HEK293 (cell line): ENCODE measurements around the gene RGS9.

ENCODE experiments used
- EGR2 ChIP-seq: fragments of 450-650 bp; formaldehyde crosslinking; IDR thresholded peaks from 2 replicates; pipeline ENCODE4 v1.5.1; 2016; ENCODE audit warnings: low read depth, missing biosample characterization, missing genetic modification characterization
- GLIS2 ChIP-seq: fragments of 450-650 bp; formaldehyde crosslinking; IDR thresholded peaks from 2 replicates; pipeline ENCODE4 v1.5.1; 2016; ENCODE audit warnings: missing biosample characterization, missing genetic modification characterization
- HOXD13 ChIP-seq: sonication (generic); formaldehyde crosslinking; IDR thresholded peaks from 2 replicates; pipeline ENCODE4 v1.8.0; 2022; ENCODE audit warnings: missing genetic modification reagents, borderline replicate concordance
- KLF10 ChIP-seq: fragments of 450-650 bp; IDR thresholded peaks from 2 replicates; pipeline ENCODE4 v1.5.1; 2018; ENCODE audit warnings: missing biosample characterization, mild to moderate bottlenecking, missing genetic modification characterization
- KLF7 ChIP-seq: fragments of 450-650 bp; formaldehyde crosslinking; IDR thresholded peaks from 2 replicates; pipeline ENCODE4 v1.5.1; 2016; ENCODE audit warnings: missing biosample characterization, missing genetic modification characterization, borderline replicate concordance
- RBAK ChIP-seq: fragments of 450-650 bp; formaldehyde crosslinking; IDR thresholded peaks from 2 replicates; pipeline ENCODE4 v1.5.1; 2016; ENCODE audit warnings: missing biosample characterization, missing genetic modification characterization
- REPIN1 ChIP-seq: fragments of 450-650 bp; formaldehyde crosslinking; IDR thresholded peaks from 2 replicates; pipeline ENCODE4 v1.5.1; 2017; ENCODE audit warnings: missing biosample characterization, missing genetic modification characterization, low read depth
- YY2 ChIP-seq: fragments of 450-650 bp; formaldehyde crosslinking; IDR thresholded peaks from 2 replicates; pipeline ENCODE4 v1.5.1; 2016; ENCODE audit warnings: missing biosample characterization, missing genetic modification characterization
- ZBTB1 ChIP-seq: fragments of 450-650 bp; formaldehyde crosslinking; IDR thresholded peaks from 2 replicates; pipeline ENCODE4 v1.5.1; 2016; ENCODE audit warnings: missing biosample characterization, missing genetic modification characterization
- ZBTB8A ChIP-seq: fragments of 450-650 bp; formaldehyde crosslinking; IDR thresholded peaks from 2 replicates; pipeline ENCODE4 v1.5.1; 2016; ENCODE audit warnings: missing biosample characterization, missing genetic modification characterization
- ZFHX2 ChIP-seq: fragments of 450-650 bp; formaldehyde crosslinking; conservative IDR thresholded peaks from 2 replicates; pipeline ENCODE4 v1.5.1; 2016; ENCODE audit warnings: missing biosample characterization, missing genetic modification characterization
- ZIC2 ChIP-seq: fragments of 450-650 bp; formaldehyde crosslinking; IDR thresholded peaks from 2 replicates; pipeline ENCODE4 v1.5.1; 2016; ENCODE audit warnings: missing biosample characterization, missing genetic modification characterization
- ZNF112 ChIP-seq: fragments of 450-650 bp; formaldehyde crosslinking; IDR thresholded peaks from 2 replicates; pipeline ENCODE4 v1.5.0; 2017; ENCODE audit warnings: missing biosample characterization, missing genetic modification characterization
- ZNF114 ChIP-seq: fragments of 450-650 bp; formaldehyde crosslinking; IDR thresholded peaks from 2 replicates; pipeline ENCODE4 v1.5.0; 2017; ENCODE audit warnings: missing biosample characterization, missing genetic modification characterization
- ZNF138 ChIP-seq: fragments of 450-650 bp; formaldehyde crosslinking; IDR thresholded peaks from 2 replicates; pipeline ENCODE4 v1.5.1; 2016; ENCODE audit warnings: missing biosample characterization, missing genetic modification characterization, borderline replicate concordance
- ZNF223 ChIP-seq: fragments of 450-650 bp; formaldehyde crosslinking; IDR thresholded peaks from 2 replicates; pipeline ENCODE4 v1.5.1; 2016; ENCODE audit warnings: missing biosample characterization, missing genetic modification characterization
- ZNF426 ChIP-seq: fragments of 450-650 bp; formaldehyde crosslinking; IDR thresholded peaks from 2 replicates; pipeline ENCODE4 v1.5.1; 2017; ENCODE audit warnings: missing biosample characterization, missing genetic modification characterization, mild to moderate bottlenecking, inconsistent platforms, moderate library complexity
- ZNF449 ChIP-seq: fragments of 450-650 bp; formaldehyde crosslinking; IDR thresholded peaks from 2 replicates; pipeline ENCODE4 v1.5.1; 2017; ENCODE audit warnings: missing biosample characterization, mild to moderate bottlenecking, missing genetic modification characterization, moderate library complexity
- ZNF473 ChIP-seq: fragments of 450-650 bp; formaldehyde crosslinking; IDR thresholded peaks from 2 replicates; pipeline ENCODE4 v1.5.1; 2017; ENCODE audit warnings: missing biosample characterization, missing genetic modification characterization
- ZNF514 ChIP-seq: fragments of 450-650 bp; formaldehyde crosslinking; IDR thresholded peaks from 2 replicates; pipeline ENCODE4 v1.5.1; 2016; ENCODE audit warnings: missing biosample characterization, missing genetic modification characterization
- ZNF549 ChIP-seq: fragments of 450-650 bp; IDR thresholded peaks from 2 replicates; pipeline ENCODE4 v1.5.1; 2018; ENCODE audit warnings: missing biosample characterization, missing genetic modification characterization, mild to moderate bottlenecking, inconsistent platforms, moderate library complexity
- ZNF555 ChIP-seq: fragments of 450-650 bp; formaldehyde crosslinking; conservative IDR thresholded peaks from 2 replicates; pipeline ENCODE4 v1.5.1; 2017; ENCODE audit warnings: missing biosample characterization, mild to moderate bottlenecking, missing genetic modification characterization, inconsistent platforms
- ZNF585B ChIP-seq: fragments of 450-650 bp; formaldehyde crosslinking; IDR thresholded peaks from 2 replicates; pipeline ENCODE4 v1.5.1; 2016; ENCODE audit warnings: missing biosample characterization, missing genetic modification characterization
- ZNF610 ChIP-seq: fragments of 450-650 bp; formaldehyde crosslinking; IDR thresholded peaks from 2 replicates; pipeline ENCODE4 v1.5.1; 2016; ENCODE audit warnings: missing biosample characterization, missing genetic modification characterization, borderline replicate concordance
- ZNF623 ChIP-seq: fragments of 450-650 bp; formaldehyde crosslinking; IDR thresholded peaks from 2 replicates; pipeline ENCODE4 v1.5.1; 2016; ENCODE audit warnings: missing biosample characterization, missing genetic modification characterization
- ZNF76 ChIP-seq: fragments of 450-650 bp; formaldehyde crosslinking; IDR thresholded peaks from 2 replicates; pipeline ENCODE4; 2016; ENCODE audit warnings: low read depth, missing biosample characterization, missing genetic modification characterization, borderline replicate concordance
- ZNF843 ChIP-seq: fragments of 450-650 bp; formaldehyde crosslinking; IDR thresholded peaks from 2 replicates; pipeline ENCODE4 v1.5.1; 2016; ENCODE audit warnings: missing biosample characterization, missing genetic modification characterization
- ZXDB ChIP-seq: fragments of 450-650 bp; formaldehyde crosslinking; IDR thresholded peaks from 2 replicates; pipeline ENCODE4 v1.5.1; 2016; ENCODE audit warnings: missing biosample characterization, missing genetic modification characterization
- TF ChIP-seq, protein P1 (sequence below): fragments of 450-650 bp; formaldehyde crosslinking; IDR thresholded peaks from 2 replicates; pipeline ENCODE4 v1.5.1; 2016; ENCODE audit warnings: missing biosample characterization, missing genetic modification characterization
- TF ChIP-seq, protein P2 (sequence below): fragments of 450-650 bp; formaldehyde crosslinking; IDR thresholded peaks from 2 replicates; pipeline ENCODE4 v1.5.1; 2016; ENCODE audit warnings: missing biosample characterization, missing genetic modification characterization, borderline replicate concordance

Gene RGS9

DNA sequence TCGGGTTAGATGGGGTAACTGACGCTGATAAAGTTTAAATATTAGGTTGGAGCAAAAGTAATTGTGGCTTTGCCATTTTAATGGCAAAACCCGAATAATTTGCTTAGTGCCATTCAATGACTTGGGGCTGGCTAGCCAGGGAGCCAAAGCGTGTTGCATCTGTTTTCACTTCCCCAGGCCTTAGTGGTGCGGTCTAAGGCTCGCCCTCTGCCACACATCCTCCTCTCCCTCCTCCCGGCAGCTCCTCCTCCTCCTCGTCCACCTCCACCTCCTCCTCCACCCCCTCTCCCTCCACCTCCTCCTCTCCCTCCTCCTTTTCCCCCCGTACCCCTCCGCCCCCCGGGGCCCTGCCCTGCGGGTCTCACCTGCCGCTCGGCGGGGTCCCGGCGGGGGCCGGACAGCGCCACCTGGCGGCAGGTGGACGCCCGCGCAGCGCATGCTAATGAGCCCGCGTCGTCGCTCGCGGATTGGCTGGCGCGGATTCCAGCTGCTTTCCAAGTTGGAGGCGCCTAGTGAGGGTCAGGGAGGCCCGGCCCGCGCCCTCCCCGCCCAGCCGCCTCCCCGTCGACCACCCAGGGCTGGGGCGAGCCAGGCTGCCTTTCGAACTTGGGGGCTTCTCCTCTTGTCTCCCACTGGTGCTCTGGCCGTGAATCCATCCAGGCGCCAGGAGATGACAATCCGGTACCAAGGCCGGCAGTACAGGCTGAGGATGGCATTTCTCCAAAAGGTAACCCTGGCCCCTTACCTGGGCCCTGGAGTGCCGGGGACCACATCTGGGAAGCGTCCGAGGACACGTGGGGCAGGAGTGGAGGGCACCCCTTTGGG lies 36.6 kb upstream of the RGS9 start (continued):
- TF ChIP-seq, protein P1, sequence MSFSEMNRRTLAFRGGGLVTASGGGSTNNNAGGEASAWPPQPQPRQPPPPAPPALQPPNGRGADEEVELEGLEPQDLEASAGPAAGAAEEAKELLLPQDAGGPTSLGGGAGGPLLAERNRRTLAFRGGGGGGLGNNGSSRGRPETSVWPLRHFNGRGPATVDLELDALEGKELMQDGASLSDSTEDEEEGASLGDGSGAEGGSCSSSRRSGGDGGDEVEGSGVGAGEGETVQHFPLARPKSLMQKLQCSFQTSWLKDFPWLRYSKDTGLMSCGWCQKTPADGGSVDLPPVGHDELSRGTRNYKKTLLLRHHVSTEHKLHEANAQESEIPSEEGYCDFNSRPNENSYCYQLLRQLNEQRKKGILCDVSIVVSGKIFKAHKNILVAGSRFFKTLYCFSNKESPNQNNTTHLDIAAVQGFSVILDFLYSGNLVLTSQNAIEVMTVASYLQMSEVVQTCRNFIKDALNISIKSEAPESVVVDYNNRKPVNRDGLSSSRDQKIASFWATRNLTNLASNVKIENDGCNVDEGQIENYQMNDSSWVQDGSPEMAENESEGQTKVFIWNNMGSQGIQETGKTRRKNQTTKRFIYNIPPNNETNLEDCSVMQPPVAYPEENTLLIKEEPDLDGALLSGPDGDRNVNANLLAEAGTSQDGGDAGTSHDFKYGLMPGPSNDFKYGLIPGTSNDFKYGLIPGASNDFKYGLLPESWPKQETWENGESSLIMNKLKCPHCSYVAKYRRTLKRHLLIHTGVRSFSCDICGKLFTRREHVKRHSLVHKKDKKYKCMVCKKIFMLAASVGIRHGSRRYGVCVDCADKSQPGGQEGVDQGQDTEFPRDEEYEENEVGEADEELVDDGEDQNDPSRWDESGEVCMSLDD: peak; percentile 99
- TF ChIP-seq, protein P2, sequence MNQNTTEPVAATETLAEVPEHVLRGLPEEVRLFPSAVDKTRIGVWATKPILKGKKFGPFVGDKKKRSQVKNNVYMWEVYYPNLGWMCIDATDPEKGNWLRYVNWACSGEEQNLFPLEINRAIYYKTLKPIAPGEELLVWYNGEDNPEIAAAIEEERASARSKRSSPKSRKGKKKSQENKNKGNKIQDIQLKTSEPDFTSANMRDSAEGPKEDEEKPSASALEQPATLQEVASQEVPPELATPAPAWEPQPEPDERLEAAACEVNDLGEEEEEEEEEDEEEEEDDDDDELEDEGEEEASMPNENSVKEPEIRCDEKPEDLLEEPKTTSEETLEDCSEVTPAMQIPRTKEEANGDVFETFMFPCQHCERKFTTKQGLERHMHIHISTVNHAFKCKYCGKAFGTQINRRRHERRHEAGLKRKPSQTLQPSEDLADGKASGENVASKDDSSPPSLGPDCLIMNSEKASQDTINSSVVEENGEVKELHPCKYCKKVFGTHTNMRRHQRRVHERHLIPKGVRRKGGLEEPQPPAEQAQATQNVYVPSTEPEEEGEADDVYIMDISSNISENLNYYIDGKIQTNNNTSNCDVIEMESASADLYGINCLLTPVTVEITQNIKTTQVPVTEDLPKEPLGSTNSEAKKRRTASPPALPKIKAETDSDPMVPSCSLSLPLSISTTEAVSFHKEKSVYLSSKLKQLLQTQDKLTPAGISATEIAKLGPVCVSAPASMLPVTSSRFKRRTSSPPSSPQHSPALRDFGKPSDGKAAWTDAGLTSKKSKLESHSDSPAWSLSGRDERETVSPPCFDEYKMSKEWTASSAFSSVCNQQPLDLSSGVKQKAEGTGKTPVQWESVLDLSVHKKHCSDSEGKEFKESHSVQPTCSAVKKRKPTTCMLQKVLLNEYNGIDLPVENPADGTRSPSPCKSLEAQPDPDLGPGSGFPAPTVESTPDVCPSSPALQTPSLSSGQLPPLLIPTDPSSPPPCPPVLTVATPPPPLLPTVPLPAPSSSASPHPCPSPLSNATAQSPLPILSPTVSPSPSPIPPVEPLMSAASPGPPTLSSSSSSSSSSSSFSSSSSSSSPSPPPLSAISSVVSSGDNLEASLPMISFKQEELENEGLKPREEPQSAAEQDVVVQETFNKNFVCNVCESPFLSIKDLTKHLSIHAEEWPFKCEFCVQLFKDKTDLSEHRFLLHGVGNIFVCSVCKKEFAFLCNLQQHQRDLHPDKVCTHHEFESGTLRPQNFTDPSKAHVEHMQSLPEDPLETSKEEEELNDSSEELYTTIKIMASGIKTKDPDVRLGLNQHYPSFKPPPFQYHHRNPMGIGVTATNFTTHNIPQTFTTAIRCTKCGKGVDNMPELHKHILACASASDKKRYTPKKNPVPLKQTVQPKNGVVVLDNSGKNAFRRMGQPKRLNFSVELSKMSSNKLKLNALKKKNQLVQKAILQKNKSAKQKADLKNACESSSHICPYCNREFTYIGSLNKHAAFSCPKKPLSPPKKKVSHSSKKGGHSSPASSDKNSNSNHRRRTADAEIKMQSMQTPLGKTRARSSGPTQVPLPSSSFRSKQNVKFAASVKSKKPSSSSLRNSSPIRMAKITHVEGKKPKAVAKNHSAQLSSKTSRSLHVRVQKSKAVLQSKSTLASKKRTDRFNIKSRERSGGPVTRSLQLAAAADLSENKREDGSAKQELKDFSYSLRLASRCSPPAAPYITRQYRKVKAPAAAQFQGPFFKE: no peak
- no peak; the same call in 1 of the 2 replicates for TF ChIP-seq ZNF76 (tag by site-specific recombination)
- TF ChIP-seq ZNF138 (tag by site-specific recombination): no peak
- TF ChIP-seq ZIC2 (tag by site-specific recombination): peak; percentile 99
- TF ChIP-seq ZNF473 (tag by site-specific recombination): no peak
- TF ChIP-seq ZXDB (tag by site-specific recombination): peak; percentile 79
- peak; percentile 97 for TF ChIP-seq GLIS2 (tag by site-specific recombination)
- TF ChIP-seq ZNF610 (tag by site-specific recombination): peak; percentile 75
- TF ChIP-seq ZBTB1 (tag by site-specific recombination): 0 out of 2 replicates have a peak, but pooled peaks have one; percentile 12
- no peak for TF ChIP-seq ZNF426 (tag by site-specific recombination)
- TF ChIP-seq YY2 (tag by site-specific recombination): no peak
- 0 out of 2 replicates have a peak, but pooled peaks have one; percentile 38 for TF ChIP-seq REPIN1 (tag by site-specific recombination)
- no peak for TF ChIP-seq ZNF112 (tag by site-specific recombination)
- no peak for TF ChIP-seq ZNF514 (tag by site-specific recombination)
- TF ChIP-seq HOXD13: no peak
- no peak for TF ChIP-seq ZNF223 (tag by site-specific recombination)
- TF ChIP-seq ZBTB8A (tag by site-specific recombination): peak; percentile 78
- TF ChIP-seq ZNF449 (tag by site-specific recombination): no peak
- no peak for TF ChIP-seq ZNF114 (tag by site-specific recombination)
- TF ChIP-seq ZFHX2 (tag by site-specific recombination): peak; percentile 96
- TF ChIP-seq ZNF555: no peak
- no peak for TF ChIP-seq ZNF623 (tag by site-specific recombination)
- TF ChIP-seq KLF10 (tag by site-specific recombination): no peak; the same call in 1 of the 2 replicates
- TF ChIP-seq ZNF549 (tag by site-specific recombination): no peak
- TF ChIP-seq ZNF585B (tag by site-specific recombination): no peak
- peak; percentile 65; the same call in 1 of the 2 replicates for TF ChIP-seq KLF7 (tag by site-specific recombination)
- TF ChIP-seq EGR2 (tag by site-specific recombination): peak; percentile 93
- peak; percentile 65 for TF ChIP-seq ZNF843 (tag by site-specific recombination)
- no peak for TF ChIP-seq RBAK (tag by site-specific recombination)
